HG03025 (cell line): ENCODE data around the gene SLC6A2.
"Not testable (repeated sequence)": the region's sequence is repeated elsewhere in the genome, so short reads cannot be mapped to it uniquely, and the experiment has no call there.

ENCODE experiments used
- ATAC-seq: cut with Tn5 transposase; IDR thresholded peaks from one replicate; pipeline ENCODE4 v1.9.1; 2021; ENCODE audit warnings: mild to moderate bottlenecking, moderate library complexity; ENCODE audit not compliant: unreplicated experiment, low FRiP score

SLC6A2 gene

DNA sequence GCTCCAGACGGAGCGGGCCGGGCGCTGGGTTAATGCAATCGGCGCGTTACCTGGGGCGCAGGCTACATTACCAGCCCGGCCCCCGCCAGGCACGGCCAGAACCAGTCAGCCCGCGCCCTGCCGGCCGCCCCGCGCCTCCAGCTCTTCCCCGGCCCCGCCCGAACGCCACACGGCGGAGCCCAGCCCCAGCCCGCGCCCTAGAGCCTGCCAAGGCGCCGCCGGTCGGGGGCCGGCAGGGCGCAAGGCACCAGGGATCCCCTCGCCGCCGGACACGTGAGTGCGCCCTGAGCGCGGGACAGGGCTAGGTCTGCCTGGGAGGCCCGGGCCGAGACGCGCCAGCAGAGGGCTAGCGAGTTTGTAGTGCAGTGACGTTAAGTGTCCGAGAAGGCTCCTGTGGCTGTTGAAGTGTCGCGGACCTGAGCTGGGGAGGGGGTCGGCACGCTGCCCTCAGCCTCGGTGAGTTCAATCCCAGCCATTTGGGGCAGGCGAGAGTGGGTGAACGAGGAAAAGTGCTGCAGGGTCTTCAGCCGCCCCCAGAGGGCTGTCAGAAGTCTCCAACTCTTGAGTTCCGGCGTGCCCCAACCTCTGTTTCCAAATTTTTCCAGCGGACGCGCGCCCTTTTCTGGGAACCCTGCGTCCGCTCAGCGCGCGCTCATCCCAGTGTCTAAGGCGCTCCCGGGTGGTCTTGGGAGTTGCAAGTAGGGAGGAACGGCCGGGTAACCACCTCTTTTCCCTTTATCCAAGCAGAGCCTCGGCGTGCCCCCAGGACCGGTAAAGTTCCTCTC, at the start of gene SLC6A2:
SLC6A2 (plus strand) TSS at position 92 of the 785 bp plus-strand sequence. CDS start 707 bp downstream, outside the sequence.
- ATAC-seq = no peak

DNA sequence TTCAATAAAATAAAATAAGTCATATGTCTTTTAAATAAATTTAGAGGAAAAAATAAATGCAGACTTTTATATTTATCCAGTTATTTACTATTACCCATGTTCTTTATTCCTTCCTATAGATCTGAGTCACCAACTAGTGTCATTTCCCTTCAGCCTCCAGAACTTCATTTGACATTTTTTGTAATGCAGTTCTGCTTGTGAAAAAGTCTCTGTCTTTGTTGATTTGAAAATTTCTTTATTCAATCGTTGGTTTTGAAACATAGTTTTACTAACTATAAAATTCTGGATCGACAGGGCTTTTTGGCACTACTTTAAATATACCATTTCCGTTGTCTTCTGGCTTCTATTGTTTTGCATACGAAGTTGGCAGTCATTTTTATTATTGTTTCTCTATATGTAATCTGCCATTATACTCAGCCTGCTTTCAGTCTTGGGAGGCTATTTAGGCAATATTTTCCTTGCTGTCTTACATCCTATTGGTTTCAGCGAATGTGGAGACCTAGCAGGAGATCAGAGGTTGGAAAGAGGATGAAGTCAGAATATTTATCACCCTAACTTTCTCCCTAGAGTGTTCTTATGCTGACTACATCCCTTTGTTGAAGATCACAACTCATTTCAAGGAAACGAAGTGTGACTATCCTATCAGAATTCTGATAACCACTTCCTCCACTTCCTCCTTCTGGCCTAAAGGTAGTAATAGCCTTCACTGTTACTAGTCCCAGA, 42.0 kb upstream of the SLC6A2 start:
- no peak for ATAC-seq

DNA sequence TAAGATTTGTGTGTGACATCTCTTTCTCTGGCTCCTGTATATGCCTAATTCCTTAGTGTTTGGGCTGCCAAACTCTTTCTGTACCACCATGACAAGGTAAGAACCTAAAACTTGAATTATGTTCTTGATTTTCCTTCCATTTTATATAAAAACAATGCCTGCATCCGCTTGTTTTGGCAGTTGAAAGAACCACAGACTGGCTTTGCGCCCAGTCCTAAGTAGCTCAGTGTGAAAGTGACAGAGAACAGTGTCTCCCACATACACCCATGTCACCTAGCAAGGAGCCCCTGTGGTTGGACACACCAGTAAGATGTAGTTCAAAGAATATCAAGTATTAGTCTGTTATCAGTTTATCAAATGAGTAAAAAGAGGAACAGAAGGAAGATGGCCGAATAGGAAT, 40.7 kb upstream of the SLC6A2 start:
- no peak for ATAC-seq

DNA sequence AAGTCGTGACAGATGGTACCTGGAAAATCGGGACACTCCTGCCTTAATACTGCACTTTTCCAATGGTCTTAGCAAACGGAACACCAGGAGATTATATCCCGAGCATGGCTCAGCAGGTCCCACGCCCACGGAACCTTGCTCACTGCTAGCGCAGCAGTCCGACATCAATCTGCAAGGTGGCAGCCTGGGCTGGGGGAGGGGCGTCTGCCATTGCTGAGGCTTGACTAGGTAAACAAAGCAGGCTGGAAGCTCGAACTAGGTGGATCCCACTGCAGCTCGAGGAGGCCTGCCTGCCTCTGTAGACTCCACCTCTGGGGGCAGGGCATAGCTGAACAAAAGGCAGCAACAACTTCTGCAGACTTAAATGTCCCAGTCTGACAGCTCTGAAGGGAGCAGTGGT, 40.1 kb upstream of the SLC6A2 start:
- not testable (repeated sequence) for ATAC-seq

DNA sequence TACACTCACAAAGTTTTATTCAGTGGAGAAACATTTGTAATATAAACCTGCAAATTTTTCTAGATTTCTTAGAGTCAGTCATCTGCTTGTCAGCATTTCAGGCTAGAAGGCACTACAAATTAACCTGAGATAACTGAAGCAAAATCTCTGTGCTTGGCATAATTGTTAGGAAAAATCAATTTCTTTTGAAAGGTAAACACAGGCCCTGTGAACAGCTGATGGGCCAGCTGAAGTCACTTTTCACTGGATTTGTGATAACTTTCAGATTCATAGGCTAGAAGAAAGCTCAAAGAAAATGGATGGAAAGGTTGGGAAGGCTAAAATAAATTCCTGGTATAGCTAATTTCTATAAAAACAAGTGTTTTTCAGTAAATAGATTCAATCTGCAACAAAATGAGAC, 34.0 kb upstream of the SLC6A2 start:
- ATAC-seq = no peak

DNA sequence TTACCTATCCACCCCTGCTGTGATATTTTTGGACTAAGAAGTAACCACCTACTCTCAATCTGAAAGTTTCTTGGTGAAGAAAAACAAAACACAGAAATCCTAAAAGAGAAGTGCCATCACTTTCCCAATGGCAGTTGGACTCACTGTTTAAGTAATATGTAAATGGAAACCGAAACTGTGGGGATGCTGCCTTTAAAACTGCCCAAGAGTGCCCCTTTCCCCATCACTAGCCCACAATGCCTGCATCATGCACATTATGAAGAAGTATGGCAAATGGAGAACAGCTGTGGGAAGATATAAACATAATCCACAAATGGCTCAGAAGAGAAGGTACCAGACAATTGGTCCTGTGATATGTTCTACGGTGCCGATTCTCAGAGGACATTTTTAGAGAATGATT, 33.5 kb upstream of the SLC6A2 start:
- ATAC-seq = no peak

DNA sequence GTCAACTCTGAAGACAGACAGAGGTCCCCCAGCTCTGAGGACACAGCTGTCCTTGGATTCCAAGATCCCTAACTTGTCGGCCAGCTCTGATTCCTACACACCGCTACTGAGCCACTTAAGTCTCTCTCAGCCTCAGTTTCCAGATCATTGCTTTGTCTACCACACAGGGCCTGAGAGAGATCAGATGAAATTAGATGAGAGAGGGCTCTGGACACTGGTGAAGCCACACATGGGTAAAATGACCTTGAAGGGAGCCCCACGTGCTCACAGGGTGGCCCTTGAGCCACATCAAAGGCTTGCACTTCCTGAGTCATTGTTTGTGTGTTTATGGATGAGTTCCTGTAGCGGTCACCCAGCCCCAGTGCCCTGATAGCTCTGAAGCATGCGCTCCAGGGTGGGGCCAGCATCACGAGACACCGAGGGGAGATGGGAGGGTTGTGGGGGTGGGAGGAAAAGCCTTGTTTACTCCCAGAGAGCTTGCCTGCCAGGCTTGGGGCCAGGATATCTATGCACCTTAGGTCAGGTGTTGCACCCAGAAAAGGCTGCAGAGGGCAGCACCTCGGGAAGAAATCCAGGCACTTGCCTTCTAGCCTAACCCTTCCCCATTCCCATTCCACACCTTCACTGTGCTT, 32.7 kb upstream of the SLC6A2 start:
- ATAC-seq = no peak

DNA sequence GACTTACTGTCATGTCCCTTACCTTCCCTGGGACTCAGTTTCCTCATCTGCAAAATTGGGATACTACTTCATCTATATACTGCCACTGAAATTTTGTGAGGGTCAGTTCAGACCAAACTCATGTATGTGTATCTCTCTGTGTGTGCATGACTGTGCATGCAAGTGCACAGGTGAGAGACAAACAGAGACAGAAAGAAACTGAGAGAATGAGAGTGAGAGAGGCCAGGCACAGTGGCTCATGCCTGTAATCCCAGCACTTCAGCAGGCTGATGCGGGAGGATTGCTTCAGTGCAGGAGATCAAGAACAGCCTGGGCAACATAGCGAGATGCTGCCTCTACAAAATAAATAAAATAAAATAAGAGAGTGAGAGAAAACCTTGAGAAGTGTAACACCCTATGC, 32.1 kb upstream of the SLC6A2 start:
- no peak for ATAC-seq

DNA sequence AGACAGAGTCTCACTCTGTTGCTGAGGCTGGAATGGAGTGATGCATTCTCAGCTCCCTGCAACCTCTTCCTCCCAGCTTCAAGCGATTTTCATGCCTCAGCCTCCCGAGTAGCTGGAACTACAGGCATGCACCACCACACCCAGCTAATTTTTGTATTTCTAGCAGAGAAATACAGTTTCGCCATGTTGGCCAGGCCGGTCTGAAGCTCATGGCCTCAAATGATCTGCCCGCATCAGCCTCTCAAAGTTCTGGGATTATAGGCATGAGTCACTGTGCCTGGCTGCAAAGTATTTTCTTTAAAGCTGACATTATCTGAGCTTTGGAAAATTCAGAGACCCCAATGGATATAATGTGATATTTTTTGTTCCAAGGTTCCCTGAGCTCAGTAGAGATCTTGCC, 31.1 kb upstream of the SLC6A2 start:
- no peak for ATAC-seq

DNA sequence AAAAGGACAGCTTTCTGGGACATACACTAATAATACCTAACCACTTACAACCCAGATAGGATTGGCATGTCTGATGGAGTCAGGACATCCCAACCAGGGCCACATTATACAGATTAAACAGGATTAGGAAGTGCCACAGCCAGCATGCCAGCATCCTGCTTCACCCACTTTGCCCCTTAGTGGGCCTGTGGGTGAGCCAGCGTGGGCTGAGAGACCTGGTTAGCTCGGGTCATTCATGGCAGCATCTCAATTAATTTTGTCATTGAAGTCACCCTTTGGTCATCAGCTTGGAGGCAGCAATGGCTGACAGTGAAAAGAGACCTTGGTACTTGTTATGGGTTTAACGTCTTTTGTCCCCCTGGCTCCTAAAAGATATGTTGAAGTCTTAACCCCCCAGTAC, 29.9 kb upstream of the SLC6A2 start:
- ATAC-seq = no peak

DNA sequence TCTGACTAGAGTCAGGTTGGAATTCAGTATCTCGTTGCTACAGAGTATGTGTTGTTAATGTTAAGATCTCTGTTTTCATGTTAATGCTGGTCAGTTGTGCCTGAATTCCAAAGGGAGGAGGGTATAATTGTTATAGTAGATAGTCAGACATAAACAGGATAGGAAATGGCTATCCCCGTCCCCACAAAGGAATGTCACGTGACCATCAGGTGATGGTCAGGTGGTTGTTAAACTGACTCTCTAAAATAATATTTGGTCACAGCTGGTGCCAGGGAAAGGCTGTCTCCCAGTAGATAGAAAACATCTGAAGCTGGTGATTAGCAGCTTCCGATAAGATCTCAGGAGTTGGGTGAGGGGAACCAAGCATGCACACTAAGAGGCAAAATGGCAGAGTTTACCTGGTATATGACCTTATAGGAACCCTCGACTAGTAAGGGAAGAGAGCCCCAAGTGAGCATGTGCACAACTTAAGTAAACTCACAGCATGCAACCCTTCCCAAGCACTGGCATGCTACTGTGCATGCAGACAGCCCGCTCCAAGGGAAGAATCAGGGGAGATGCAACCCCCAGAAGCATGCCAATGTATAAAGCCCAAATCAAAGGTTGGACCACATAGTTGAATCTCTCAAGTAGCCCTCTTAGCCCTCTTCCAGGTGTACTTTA, 27.4 kb upstream of the SLC6A2 start:
- ATAC-seq = no peak

DNA sequence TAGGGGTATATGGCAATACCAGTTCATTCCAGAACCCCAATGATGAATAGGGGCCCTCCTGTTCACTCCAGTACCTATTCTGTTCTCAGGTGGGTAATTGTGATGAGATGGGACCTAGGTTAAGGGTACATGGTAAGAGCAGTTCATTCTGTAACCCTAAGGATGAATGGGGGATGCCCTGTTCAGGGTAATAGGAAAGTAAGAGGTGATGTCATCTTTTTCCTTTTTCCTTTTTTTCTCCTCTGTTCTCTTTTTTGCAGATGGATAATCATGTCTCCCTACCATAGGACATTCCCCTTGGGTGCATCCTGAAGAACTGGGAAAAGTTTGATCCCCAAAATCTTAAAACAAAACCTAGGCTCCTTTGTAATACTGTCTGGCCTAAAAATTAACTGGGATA, 25.0 kb upstream of the SLC6A2 start:
- no peak for ATAC-seq

DNA sequence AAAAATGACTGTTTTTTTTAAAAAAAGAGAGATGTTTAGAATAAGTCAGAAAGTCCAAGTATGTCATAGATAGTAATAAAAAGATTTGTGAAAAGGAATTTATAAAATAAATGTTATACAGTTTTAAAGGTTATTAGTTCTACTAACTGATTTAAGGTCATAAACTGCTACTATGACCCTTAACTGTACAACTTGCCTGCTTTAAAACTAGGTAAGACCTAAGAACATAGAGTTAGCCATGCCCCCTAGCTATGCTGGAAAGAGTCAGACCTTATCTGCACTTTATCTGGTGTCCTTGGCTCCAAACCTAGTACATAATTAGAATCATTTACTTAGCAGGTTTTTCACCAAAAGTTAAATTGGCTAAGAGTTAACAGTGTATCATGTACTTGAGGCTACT, 23.5 kb upstream of the SLC6A2 start:
- ATAC-seq = no peak

DNA sequence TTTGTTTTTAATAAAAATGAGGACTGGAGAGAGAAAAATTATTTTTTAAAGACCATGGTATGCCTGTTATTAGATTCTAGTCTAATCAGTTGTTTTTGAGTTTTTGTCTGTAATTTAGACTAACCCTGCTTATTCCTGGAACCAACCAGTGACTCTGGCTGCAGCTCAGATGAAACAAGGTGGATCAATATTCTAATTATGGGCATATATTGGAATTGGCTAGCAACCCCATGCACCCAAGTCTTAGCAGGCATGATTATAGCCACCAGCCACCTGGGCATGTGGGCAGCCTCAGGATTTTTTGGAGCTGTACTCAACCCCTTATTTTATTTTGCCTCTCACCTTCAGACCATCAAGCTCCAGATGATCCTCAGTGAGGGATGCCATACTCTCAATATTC, 21.6 kb upstream of the SLC6A2 start:
- no peak for ATAC-seq

DNA sequence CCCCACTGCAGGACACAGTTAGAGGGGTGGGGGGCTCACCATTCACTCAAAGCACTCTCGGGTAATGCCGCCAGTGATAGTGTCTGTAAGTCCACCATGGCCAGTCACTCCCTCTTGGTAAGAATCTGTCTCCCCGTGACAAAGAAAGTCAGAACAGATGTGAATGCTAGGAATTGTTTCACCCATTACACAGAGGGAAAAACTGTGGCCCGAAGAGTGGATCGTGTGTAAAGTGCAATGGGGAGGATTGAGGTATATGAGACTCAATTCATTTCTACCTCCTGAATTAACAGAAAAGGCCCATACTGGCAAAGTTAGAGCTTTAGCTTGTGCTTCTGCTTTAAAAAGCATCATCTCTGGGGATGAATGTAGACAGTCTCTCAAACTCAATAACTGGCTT, 17.5 kb upstream of the SLC6A2 start:
- no peak for ATAC-seq

DNA sequence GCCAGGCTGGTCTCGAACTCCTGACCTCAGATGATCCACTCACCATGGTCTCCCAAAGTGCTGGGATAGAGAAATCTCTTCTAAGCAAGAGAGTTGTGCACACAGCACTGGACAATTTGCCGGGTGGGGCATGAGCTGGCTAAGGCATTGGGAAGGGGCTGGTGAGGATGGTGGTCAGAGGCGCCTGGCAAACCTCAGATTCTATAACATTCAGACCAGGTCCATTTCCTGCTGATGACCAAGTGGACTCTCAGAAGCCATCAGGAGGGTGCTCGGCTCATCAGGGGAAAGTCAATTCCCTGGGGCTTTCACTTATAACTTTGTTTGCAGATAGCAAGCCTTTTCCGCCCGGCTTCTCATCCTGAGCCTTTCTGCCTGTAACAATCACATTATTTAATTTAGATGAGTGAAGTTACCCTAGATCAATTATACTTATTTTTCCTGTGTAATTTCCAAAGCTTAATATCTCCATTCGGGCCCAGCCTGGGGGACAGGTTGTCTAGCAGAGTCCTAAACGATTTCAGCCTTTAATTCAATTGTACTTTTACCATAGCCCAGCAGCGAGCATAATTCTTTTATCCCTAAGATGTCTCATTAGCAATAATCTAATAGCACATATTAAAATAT, 15.0 kb upstream of the SLC6A2 start:
- no peak for ATAC-seq

DNA sequence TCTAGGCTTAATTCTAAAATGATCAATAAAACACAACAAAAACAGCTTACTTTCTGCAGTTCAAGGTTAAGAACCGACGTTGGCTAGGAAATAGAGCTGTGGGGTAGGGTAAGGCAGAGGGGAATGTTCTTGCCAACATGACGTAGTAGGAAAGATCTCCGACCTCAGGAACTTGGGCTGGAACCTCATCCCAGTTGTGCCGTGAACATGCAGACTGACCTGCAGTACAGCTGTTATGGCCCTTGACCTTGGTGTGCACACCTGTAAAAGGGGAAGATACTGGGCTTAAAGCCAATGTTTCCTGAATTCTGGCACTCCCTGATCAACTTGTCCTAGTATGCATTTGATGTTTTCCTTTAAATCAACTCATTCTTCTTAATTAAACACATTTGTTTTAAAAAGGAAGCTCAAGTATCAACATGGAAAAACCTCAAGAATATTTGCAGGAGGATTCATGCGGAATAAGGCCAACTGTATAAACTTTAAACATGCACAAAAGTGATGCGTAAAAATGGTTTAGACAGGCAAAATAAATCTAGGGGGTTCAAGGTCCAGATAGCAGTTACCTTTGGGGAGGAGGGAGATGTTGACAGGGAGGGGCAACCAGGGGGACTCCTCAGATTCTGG, 14.2 kb upstream of the SLC6A2 start:
- no peak for ATAC-seq

DNA sequence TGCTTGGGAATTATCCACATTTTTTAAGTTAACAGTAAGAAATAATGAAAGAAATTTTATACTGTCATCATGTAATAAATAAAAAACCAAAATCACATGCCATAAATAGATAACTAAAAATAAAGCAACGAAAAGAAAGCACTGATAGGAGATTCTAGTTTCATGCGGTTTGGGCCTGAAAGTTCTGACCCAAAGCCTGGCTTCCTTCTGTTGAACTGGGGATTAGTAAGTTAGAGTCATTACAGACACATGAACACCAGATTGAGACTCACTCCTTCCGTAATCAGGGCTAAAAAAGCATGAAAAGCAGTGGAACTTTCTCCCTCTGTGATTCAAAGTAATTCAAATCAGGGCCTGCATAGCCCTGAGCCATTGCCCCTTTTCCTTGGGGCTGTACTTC, 13.2 kb upstream of the SLC6A2 start:
- no peak for ATAC-seq

DNA sequence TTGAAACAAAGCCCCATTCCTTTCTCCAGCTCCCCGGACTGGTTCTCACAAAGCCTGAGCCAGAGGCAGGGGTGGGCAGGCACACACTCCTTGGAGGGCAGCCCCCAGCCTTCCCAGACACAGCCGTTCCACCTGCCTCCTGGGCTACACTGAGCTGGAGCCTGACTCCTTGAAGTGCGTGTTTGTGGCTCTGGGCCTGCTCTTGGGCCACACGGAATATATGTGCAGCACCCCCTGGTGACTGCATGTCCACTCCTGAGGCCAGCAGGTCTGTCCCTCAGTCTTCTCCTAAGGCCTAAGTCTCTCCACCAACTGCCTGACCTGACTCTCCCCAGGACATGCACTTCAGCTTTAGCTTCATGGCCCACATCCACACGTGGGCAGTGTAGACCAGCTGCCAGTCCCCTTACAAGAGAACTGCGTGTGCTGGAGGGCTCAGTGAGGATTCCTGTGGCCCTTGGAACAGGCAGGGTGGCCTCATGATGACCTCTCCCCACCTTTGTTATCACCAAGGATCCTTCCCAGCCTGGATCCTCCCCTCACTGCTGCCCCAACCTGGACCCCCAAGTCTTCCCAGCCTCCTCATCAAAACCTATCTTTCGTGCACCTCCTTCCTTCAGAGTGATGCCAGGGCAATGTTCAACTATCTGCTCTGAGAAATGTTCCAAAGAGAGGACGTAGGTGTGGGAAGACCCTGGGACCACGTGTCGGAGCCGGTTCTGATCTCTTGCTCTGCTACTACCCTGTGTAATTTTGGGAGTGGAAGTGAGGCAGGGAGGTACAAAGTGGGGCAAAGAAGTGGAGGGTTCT, 12.4 kb upstream of the SLC6A2 start:
- no peak for ATAC-seq
